SJSA1 (cell line): ENCODE data around the gene ARMH4. TPM values are rescaled to one million over a fixed set of nuclear protein-coding genes. Genes with fewer than 3 reads are reported as not detected.

Source experiments
- DNase-seq, 2 experiments: peaks; one replicate each; pipeline ENCODE4 v3.0.0-alpha.2; 2015 to 2020; ENCODE audit warnings: low spot score in 2 of 2, low read depth in 1 of 2
- H3K27ac ChIP-seq: fragments of 250-450 bp; sonication (Bioruptor Pico); 2 replicates; pipeline ENCODE4 v1.5.1; 2020; ENCODE audit warnings: mild to moderate bottlenecking, moderate library complexity
- H3K27me3 ChIP-seq: fragments of 250-450 bp; sonication (Bioruptor Pico); replicated peaks from 2 replicates; pipeline ENCODE4 v1.5.1; 2020; ENCODE audit warnings: mild to moderate bottlenecking, moderate library complexity
- H3K36me3 ChIP-seq: fragments of 250-450 bp; sonication (Bioruptor Pico); 2 replicates; pipeline ENCODE4 v1.5.1; 2020; ENCODE audit warnings: mild to moderate bottlenecking
- H3K4me1 ChIP-seq: fragments of 250-450 bp; sonication (Bioruptor Pico); replicated peaks from 2 replicates; pipeline ENCODE4 v1.6.1; 2021; ENCODE audit warnings: mild to moderate bottlenecking
- H3K4me3 ChIP-seq: fragments of 250-450 bp; sonication (Bioruptor Pico); 2 replicates; pipeline ENCODE4 v1.5.1; 2020; ENCODE audit warnings: mild to moderate bottlenecking
- H3K9me3 ChIP-seq: fragments of 250-450 bp; sonication (Bioruptor Pico); replicated peaks from 2 replicates; pipeline ENCODE4 v1.5.1; 2020; ENCODE audit warnings: mild to moderate bottlenecking
- total RNA-seq: library from RNA; depleted of rRNA; stranded (reverse); fragments of >200 nt; shearing (Covaris generic); gene quantifications from 2 replicates; pipeline ENCODE4 v1.2.3, GENCODE V29; 2014

ARMH4 gene
- total RNA-seq, 1 experiment from 2014 or later = 0.29 TPM

DNA sequence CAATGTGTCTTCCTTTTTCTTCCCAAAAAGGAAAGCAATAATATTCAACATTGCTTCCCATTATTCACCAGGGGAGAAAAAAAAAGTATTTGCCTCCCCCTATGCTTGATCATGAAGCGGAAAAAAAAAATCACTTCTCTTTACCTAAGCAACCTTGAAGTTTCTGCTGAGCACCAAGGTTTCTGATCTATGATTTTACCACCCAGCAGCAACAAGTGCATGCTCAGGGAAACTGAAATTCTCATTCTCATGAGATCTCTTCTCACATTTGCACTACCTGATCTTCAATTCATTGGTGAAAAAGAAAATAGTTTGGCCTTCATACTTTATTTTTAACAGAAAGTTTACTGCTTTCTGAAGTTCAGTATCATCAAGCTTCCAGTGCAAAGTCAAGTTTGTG, 125.8 kb downstream of the ARMH4 start:
- DNase-seq = no peak
- H3K9me3 ChIP-seq = no peaks in the 10 kb centered on the region
- H3K27ac ChIP-seq = no peak overlapping the region
- H3K4me3 ChIP-seq = no peak overlapping the region
- no peaks in the 10 kb centered on the region for H3K4me1 ChIP-seq
- H3K27me3 ChIP-seq = no peaks in the 10 kb centered on the region
- no peaks in the 10 kb centered on the region for H3K36me3 ChIP-seq

GRCh38 chr14:58014778-58015177, 137.2 kb downstream of the ARMH4 start:
- no peaks in the 10 kb centered on the region for H3K4me1 ChIP-seq

DNA sequence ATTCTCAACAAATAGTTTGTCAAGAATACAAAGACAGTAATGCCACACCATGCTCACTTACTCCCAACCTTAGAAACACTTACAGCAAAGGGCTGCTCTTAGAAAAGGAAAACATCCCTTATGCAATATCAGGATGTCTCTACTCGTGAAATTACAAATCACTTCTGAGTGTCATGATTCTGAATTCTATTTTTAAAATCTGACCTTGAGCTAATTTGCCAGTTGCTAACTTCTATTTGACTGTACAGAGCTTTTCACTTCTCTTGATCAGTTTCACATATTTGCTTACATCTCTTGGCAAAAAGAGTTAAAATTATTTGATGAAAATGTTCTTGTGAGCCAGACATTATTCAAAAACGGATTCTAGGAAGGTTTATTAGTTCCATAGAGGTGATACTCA, 149.4 kb downstream of the ARMH4 start:
- H3K9me3 ChIP-seq = no peaks in the 10 kb centered on the region
- H3K4me3 ChIP-seq = no peak overlapping the region
- DNase-seq = no peak
- no peaks in the 10 kb centered on the region for H3K36me3 ChIP-seq
- no peaks in the 10 kb centered on the region for H3K4me1 ChIP-seq
- 0 out of 2 replicates have a peak, but pooled peaks cover 4% of the 10 kb centered on the region for H3K27me3 ChIP-seq
- H3K27ac ChIP-seq = no peak overlapping the region

More at GRCh38 chr14:58014778-58015177, 137.2 kb downstream of the ARMH4 start:
- no peak for DNase-seq
- H3K4me3 ChIP-seq = no peak overlapping the region
- H3K27ac ChIP-seq = no peak overlapping the region
- H3K27me3 ChIP-seq = no peaks in the 10 kb centered on the region
- no peaks in the 10 kb centered on the region for H3K36me3 ChIP-seq
- no peaks in the 10 kb centered on the region for H3K9me3 ChIP-seq

- Histone ChIP-seq H3K9me3 (no peaks in the 10 kb centered on the region), H3K27ac (no peak overlapping the region), H3K4me1 (no peaks in the 10 kb centered on the region), H3K4me3 (no peak overlapping the region), H3K36me3 (no peaks in the 10 kb centered on the region), H3K27me3 (peaks cover 4% of the 10 kb centered on the region; the same call in 1 of the 2 replicates)
- DNase-seq = no peak
Observed at GRCh38 chr14:57999979-58000378, 152.0 kb downstream of the ARMH4 start.

DNA sequence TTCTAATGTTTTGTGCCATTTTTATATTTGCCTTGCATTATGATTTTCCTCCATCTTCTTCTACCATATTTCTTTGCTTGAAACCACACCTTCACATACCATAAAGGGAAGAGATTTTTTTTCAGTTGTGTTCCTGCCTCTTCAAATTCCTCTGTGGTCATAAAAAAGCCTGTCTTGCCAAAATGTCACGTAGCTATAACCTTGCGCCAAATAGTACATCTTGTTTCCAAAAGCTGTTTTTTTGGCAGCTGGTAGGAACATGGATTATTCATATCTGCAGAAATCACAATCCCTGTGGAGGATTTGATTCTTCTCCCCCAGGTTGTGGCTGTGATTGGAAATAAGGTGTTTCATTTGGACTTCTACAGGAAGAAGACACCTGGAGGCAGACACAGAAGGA, 152.5 kb downstream of the ARMH4 start:
- H3K27ac ChIP-seq = no peak overlapping the region
- no peak overlapping the region for H3K4me3 ChIP-seq
- H3K36me3 ChIP-seq = no peaks in the 10 kb centered on the region
- H3K4me1 ChIP-seq = no peaks in the 10 kb centered on the region
- peaks cover 4% of the 10 kb centered on the region; the same call in 1 of the 2 replicates for H3K27me3 ChIP-seq
- H3K9me3 ChIP-seq = no peaks in the 10 kb centered on the region
- no peak for DNase-seq

DNA sequence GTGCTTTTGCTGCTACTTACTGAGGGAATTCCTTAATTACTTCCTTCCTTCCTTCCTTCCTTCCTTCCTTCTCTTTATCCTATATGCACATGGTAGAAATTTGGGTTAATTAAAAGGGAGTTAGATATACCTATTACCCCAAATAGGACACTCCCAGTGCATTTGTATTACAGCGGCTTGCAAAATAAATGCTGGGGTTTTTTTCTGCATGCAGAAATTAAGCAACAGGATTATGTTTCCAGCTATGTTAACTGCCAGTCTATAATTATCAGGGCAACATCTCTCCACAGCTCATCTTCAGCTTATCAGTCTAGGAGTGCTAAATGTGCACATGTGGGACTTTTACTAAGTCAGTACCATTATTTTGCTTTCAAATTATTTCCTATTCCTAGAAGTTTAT, 153.2 kb downstream of the ARMH4 start:
- DNase-seq = no peak
- H3K4me3 ChIP-seq = no peak overlapping the region
- peaks cover 2% of the 10 kb centered on the region; the same call in 1 of the 2 replicates for H3K27me3 ChIP-seq
- no peaks in the 10 kb centered on the region for H3K36me3 ChIP-seq
- H3K4me1 ChIP-seq = no peaks in the 10 kb centered on the region
- no peak overlapping the region for H3K27ac ChIP-seq
- no peaks in the 10 kb centered on the region for H3K9me3 ChIP-seq

GRCh38 chr14:57991353-57991752, 160.7 kb downstream of the ARMH4 start:
- Histone ChIP-seq H3K27ac (no peak overlapping the region), H3K27me3 (no peaks in the 10 kb centered on the region; the same call in 1 of the 2 replicates), H3K4me3 (no peak overlapping the region), H3K4me1 (no peaks in the 10 kb centered on the region), H3K36me3 (no peaks in the 10 kb centered on the region), H3K9me3 (no peaks in the 10 kb centered on the region)
- DNase-seq = no peak

DNA sequence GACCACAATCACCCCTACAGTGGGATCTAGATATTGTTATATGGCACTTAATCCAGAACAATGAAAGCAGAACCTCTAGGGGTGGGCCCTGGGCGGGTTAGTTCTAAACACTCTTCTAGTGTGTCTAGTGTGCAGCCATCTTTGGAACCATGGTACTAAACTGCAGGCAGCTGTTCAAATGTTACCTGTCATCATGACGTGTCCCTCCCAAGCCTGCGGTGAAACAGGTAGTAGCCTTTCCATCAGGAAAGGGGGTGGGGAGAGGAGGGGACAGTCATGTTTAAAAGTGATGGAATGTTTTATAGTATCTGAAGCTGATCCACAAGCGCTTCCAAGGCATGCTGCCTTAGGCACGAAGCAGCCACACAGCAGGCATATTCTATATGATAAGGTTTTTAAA, 163.6 kb downstream of the ARMH4 start:
- Histone ChIP-seq H3K27ac (no peak overlapping the region), H3K4me3 (no peak overlapping the region)

DNA sequence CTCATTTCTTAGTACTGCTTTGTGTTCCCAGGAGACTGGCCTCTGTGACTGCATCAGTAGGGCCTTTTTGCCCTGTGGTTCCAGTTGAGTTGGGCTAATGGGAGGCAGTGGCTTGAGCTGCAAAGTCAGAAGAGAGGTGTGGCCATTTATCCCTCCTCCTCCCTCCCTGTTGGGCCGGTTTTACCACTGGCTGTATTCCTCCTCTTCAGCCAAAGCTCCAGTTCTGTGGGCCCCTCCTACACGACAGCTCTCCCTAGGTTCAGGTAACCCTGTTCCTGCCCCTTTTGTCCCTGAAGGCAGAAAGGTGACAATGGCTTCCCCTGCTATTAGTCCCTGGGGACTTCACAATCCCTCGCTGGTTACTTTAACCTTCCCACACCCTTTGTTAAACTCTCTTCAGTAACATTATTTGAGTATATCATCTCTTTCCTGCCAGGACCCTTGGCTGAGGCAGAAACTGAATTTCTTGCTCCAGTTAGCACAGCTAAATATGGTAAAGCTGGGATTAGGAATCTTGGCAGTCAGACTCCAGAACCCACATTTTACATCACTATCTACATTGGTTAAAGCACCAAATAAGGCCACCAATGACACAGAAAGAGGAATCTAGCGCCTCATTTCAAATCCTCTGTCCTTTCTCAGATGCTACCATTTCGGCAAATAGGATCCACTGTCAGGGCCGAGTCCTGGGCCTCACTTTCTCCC, 164.3 kb downstream of the ARMH4 start:
- DNase-seq = no peak
- no peaks in the 10 kb centered on the region for H3K4me1 ChIP-seq

More for the DNA sequence above, 163.6 kb downstream of the ARMH4 start:
- no peaks in the 10 kb centered on the region for H3K36me3 ChIP-seq
- no peaks in the 10 kb centered on the region for H3K9me3 ChIP-seq
- 0 out of 2 replicates have a peak, but pooled peaks cover 3% of the 10 kb centered on the region for H3K27me3 ChIP-seq
- DNase-seq = no peak
- H3K4me1 ChIP-seq = no peaks in the 10 kb centered on the region

DNA sequence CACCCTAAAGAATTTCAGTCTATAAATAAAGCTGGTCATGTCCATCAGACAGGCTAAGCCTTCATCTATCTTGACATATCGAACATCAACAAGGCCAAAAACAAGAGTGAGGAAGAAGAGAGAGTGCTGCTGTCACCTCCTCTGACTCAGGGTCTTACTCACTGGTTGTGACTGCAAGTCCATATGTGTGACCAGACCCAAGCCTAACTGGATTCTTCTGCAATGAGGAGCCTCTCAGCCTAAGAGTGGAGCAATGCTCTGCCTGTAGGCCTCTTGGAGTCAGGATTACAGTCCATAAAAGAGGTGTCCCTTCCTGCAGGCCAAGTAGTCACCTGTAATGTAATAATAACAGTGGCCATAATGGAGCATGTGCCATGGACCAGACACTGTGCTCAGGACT, 165.0 kb downstream of the ARMH4 start:
- Histone ChIP-seq H3K36me3 (no peaks in the 10 kb centered on the region), H3K4me1 (no peaks in the 10 kb centered on the region), H3K27ac (no peak overlapping the region), H3K4me3 (no peak overlapping the region), H3K27me3 (0 out of 2 replicates have a peak, but pooled peaks cover 7% of the 10 kb centered on the region), H3K9me3 (no peaks in the 10 kb centered on the region)
- DNase-seq = no peak

More for the DNA sequence above, 164.3 kb downstream of the ARMH4 start:
- Histone ChIP-seq H3K27ac (no peak overlapping the region), H3K36me3 (no peaks in the 10 kb centered on the region), H3K27me3 (0 out of 2 replicates have a peak, but pooled peaks cover 7% of the 10 kb centered on the region), H3K9me3 (no peaks in the 10 kb centered on the region), H3K4me3 (no peak overlapping the region)

GRCh38 chr14:57982804-57983634, 169.0 kb downstream of the ARMH4 start:
- Histone ChIP-seq H3K9me3 (no peaks in the 10 kb centered on the region), H3K36me3 (no peaks in the 10 kb centered on the region), H3K27ac (no peak overlapping the region), H3K27me3 (0 out of 2 replicates have a peak, but pooled peaks cover 7% of the 10 kb centered on the region), H3K4me1 (no peaks in the 10 kb centered on the region), H3K4me3 (no peak overlapping the region)
- DNase-seq = no peak

DNA sequence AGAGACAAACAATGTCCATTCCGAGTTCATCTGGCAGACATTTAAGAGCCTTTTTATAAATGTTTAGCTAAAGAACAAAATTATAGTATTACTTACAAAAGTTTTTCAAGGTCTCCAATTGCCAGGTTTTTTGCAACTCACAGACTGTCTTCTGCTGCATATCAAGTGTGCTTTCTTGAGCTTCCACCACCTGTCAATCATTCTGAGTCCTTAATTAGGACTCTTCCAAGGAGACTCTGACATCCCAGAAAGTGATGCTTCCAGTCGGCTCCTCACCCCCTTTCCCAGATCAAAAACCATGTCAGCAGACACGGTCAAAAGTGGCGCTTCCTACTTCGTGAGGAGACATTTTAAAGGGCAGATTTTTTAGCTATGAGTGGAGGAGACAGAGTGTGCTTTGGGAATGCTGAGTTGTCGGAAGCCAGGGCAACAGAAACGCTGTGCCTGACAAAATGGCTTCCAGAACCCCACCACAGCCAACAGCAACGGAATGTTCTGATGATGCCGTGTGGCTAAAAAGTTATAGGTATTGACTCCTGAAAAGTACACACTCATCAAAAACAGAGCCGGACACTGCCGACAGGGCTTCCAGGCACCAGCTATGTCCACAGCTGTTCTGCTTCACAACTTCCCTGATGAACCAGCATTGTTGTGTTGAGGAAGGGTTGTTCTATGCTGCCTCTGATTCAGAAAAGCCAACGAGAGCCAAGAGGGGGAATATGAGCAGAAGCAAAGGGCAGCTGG, 170.0 kb downstream of the ARMH4 start:
- Histone ChIP-seq H3K36me3 (no peaks in the 10 kb centered on the region), H3K4me3 (no peak overlapping the region), H3K9me3 (no peaks in the 10 kb centered on the region), H3K27ac (no peak overlapping the region), H3K27me3 (0 out of 2 replicates have a peak, but pooled peaks cover 7% of the 10 kb centered on the region), H3K4me1 (no peaks in the 10 kb centered on the region)
- no peak for DNase-seq

DNA sequence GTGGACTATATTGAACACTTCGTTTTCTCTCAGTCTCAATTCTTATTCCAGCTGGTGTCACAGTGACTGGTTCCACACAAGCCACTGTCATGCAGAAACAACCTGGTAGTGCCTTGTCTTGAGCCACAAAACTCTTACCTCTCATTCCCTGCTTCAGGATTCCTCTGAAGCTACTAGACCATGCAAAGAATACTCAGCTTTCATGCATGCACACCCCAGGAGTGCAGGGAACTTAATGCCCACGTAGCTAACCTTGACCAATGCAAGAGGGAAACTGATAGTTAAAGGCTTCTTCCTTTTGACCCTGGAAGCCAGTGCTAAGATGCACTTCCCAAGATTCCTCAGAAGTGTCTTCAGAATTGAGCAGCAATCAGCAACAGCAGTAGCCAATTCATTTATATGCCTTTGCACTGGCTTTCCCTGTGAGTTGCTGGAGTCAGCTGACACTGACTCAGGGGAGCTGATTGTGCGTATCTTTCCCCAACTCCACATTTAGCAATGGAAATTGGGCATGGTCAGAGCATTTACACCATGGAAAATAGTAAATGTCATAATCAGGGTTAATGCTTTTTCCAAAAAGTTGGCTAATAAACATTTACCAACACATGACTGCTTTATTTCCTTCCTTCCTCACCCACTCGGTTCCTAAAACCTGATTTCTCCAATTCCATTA, 172.5 kb downstream of the ARMH4 start:
- Histone ChIP-seq H3K4me3 (no peak overlapping the region), H3K36me3 (no peaks in the 10 kb centered on the region), H3K9me3 (no peaks in the 10 kb centered on the region), H3K4me1 (no peaks in the 10 kb centered on the region), H3K27me3 (0 out of 2 replicates have a peak, but pooled peaks cover 7% of the 10 kb centered on the region), H3K27ac (no peak overlapping the region)
- DNase-seq = no peak
